PC-9 (cell line): Measurements from ENCODE around the gene TSHZ2. TPM values are rescaled to one million over a fixed set of nuclear protein-coding genes. Genes with fewer than 3 reads are reported as not detected.

ENCODE experiments used
- BruUV-seq: library from RNA; stranded (reverse); fragments of 400-500 nt; replicated peaks from 2 replicates; lab custom pipeline; 2021; lab: Mats Ljungman, UMichigan
- CTCF ChIA-PET: fragments of 300-600 bp; sonication (Branson Sonifier 250); formaldehyde crosslinking; loops from one replicate; lab custom pipeline; 2022; ENCODE audit warnings: antibody characterized with exemption; lab: Charles Lee
- POLR2A ChIA-PET: fragments of 300-600 bp; sonication (Branson Sonifier 250); formaldehyde crosslinking; loops from one replicate; lab custom pipeline; 2022; ENCODE audit warnings: antibody characterized with exemption; ENCODE audit not compliant: unreplicated experiment; lab: Charles Lee
- DNase-seq, 2 experiments: peaks; one replicate each; pipeline versions ENCODE4 v3.0.0 to v3.0.0-alpha.2; 2015 to 2022; ENCODE audit warnings: mixed read lengths in 1 of 2
- H2AFZ ChIP-seq: fragments of 200-600 bp; sonication (generic); 2 replicates; pipeline ENCODE4 v1.8.1; 2017; ENCODE audit warnings: antibody characterized with exemption
- H3F3A ChIP-seq: fragments of 200-600 bp; sonication (generic); 2 replicates; pipeline ENCODE4 v1.8.1; 2017; ENCODE audit warnings: antibody characterized with exemption, mild to moderate bottlenecking, low read depth; ENCODE audit not compliant: insufficient read depth
- H3K27ac ChIP-seq: fragments of 200-600 bp; sonication (generic); 2 replicates; pipeline ENCODE4 v1.6.1; 2016; ENCODE audit warnings: mixed run types
- H3K27me3 ChIP-seq: fragments of 200-600 bp; sonication (generic); 2 replicates; pipeline ENCODE4 v1.6.1; 2016; ENCODE audit warnings: low read depth, mixed run types; ENCODE audit not compliant: insufficient read depth
- H3K36me3 ChIP-seq: fragments of 200-600 bp; sonication (generic); 2 replicates; pipeline ENCODE4 v1.6.1; 2016; ENCODE audit warnings: low read depth, mixed run types
- H3K4me1 ChIP-seq: fragments of 200-600 bp; sonication (generic); replicated peaks from 2 replicates; pipeline ENCODE4 v1.6.1; 2016; ENCODE audit warnings: mixed run types; ENCODE audit not compliant: insufficient read depth
- H3K4me2 ChIP-seq: fragments of 200-600 bp; sonication (generic); 2 replicates; pipeline ENCODE4 v1.6.1; 2017; ENCODE audit warnings: mixed run types
- H3K4me3 ChIP-seq: fragments of 200-600 bp; sonication (generic); 2 replicates; pipeline ENCODE4 v1.6.1; 2016; ENCODE audit warnings: mixed run types
- H3K79me2 ChIP-seq: fragments of 200-600 bp; sonication (generic); 2 replicates; pipeline ENCODE4 v1.6.1; 2017; ENCODE audit warnings: low read depth, mixed run types
- H3K9me2 ChIP-seq: fragments of 200-600 bp; sonication (generic); 2 replicates; pipeline ENCODE4 v1.8.1; 2017; ENCODE audit warnings: mild to moderate bottlenecking; ENCODE audit not compliant: insufficient read depth
- H3K9me3 ChIP-seq: fragments of 200-600 bp; sonication (generic); 2 replicates; pipeline ENCODE4 v1.8.1; 2016; ENCODE audit warnings: low read depth; ENCODE audit not compliant: insufficient read depth
- H4K20me1 ChIP-seq: fragments of 200-600 bp; sonication (generic); 2 replicates; pipeline ENCODE4 v1.8.1; 2017; ENCODE audit not compliant: insufficient read depth
- EZH2 ChIP-seq: fragments of 200-600 bp; sonication (generic); IDR thresholded peaks from 2 replicates; pipeline ENCODE4 v1.8.0; 2017; ENCODE audit warnings: antibody characterized with exemption, low read depth
- intact Hi-C: fragments of 100-400 bp; cut with micrococcal nuclease; formaldehyde crosslinking; loops from one replicate; pipeline ENCODE4 v1.10.0; 2022; ENCODE audit not compliant: unreplicated experiment
- total RNA-seq: library from RNA; stranded (reverse); gene quantifications from 2 replicates; pipeline ENCODE4 v1.2.3, GENCODE V29; 2021
- TF ChIP-seq, protein P1 (sequence below): fragments of 200-600 bp; sonication (generic); conservative IDR thresholded peaks from 2 replicates; pipeline ENCODE4 v1.6.1; 2017; ENCODE audit warnings: mixed run types, antibody characterized with exemption, mild to moderate bottlenecking, moderate library complexity

The TSHZ2 gene
- total RNA-seq, 1 experiment from 2014 or later = not detected

DNA sequence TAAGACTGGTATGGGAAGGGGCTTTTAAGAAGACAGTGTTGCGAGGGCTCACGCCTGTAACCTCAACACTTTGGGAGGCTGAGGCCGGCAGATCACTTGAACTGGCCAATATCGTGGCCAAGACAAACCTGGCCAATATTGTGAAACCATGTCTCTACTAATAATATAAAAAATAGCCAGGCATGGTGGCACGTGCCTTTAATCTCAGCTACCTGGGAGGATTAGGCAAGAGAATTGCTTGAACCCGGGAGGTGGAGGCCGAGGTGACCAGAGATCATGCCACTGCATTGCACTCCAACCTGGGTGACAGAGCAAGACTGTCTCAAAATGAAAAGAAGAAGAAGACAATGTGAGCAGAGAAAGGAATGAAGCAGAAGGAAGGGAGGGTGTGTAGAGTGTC is 242.2 kb downstream of the TSHZ2 start:
- TF ChIP-seq, protein P1, sequence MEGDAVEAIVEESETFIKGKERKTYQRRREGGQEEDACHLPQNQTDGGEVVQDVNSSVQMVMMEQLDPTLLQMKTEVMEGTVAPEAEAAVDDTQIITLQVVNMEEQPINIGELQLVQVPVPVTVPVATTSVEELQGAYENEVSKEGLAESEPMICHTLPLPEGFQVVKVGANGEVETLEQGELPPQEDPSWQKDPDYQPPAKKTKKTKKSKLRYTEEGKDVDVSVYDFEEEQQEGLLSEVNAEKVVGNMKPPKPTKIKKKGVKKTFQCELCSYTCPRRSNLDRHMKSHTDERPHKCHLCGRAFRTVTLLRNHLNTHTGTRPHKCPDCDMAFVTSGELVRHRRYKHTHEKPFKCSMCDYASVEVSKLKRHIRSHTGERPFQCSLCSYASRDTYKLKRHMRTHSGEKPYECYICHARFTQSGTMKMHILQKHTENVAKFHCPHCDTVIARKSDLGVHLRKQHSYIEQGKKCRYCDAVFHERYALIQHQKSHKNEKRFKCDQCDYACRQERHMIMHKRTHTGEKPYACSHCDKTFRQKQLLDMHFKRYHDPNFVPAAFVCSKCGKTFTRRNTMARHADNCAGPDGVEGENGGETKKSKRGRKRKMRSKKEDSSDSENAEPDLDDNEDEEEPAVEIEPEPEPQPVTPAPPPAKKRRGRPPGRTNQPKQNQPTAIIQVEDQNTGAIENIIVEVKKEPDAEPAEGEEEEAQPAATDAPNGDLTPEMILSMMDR = no peak
- TF ChIP-seq EZH2 = no peak
- H4K20me1 ChIP-seq = no peaks in the 10 kb centered on the region
- no peak overlapping the region for H3K27ac ChIP-seq
- no peak overlapping the region for H3K4me2 ChIP-seq
- CTCF ChIA-PET = no interaction called here
- POLR2A ChIA-PET = no interaction called here
- no peaks in the 10 kb centered on the region for H3K4me1 ChIP-seq
- intact Hi-C loops = no loop called here
- no peaks in the 10 kb centered on the region for H3K36me3 ChIP-seq
- no peaks in the 10 kb centered on the region for H3F3A ChIP-seq
- H3K27me3 ChIP-seq = peaks cover 81% of the 10 kb centered on the region
- BruUV-seq = no TSS peak
- H3K9me2 ChIP-seq = no peaks in the 10 kb centered on the region
- no peaks in the 10 kb centered on the region for H3K9me3 ChIP-seq
- H2AFZ ChIP-seq = no peak overlapping the region
- no peaks in the 10 kb centered on the region for H3K79me2 ChIP-seq
- H3K4me3 ChIP-seq = no peak overlapping the region
- DNase-seq = no peak

DNA sequence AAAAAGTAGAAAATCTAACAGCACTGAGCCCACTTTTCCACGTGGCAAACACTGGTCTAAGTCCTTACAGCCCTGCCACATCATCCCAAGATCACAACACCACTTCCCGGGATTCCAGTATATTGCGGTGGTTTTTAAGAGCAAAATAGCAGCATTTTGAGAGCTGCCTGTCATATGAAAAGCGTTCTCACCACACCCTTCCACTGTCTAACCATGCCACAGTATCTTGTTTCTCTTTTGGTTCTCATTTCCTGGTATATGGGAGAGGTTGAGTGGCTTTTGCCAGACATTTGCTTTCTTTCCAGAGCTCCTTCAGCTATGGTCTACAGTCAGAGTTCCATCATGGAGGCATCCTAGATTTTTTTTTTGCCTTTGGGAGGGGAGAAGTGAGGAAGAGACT is 243.0 kb downstream of the TSHZ2 start:
- H3K4me1 ChIP-seq = no peaks in the 10 kb centered on the region
- intact Hi-C loops = loop anchor here (5.0 kb wide), 1 partner anchor 1088 kb away; no protein-coding TSS in a partner anchor
- DNase-seq = no peak

DNA sequence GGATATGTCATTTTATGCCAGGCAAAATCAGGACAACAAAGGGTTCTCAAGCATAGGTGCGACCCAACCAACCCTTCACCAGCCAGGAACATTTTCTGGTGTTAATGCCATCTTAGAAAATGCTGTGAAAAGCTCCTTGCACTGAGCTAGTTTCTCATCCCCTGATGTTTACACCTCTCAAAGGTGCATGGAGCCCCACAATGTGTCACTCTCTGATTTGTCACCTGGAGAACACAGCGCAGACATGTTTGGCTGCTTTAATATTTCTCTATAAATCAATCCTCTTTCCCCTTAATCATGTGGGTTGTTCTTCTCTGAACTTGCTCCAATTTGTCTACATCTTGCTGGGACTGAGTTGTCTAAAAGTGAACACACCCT is 244.3 kb downstream of the TSHZ2 start:
- H3K4me1 ChIP-seq = no peaks in the 10 kb centered on the region
- H2AFZ ChIP-seq = no peak overlapping the region
- intact Hi-C loops = loop anchor here (5.0 kb wide), 1 partner anchor 1089 kb away; no protein-coding TSS in a partner anchor
- H3K9me3 ChIP-seq = no peaks in the 10 kb centered on the region
- ChIA-PET CTCF (no interaction called here), POLR2A (no interaction called here)
- TF ChIP-seq, protein P1 = no peak
- no peak for TF ChIP-seq EZH2
- DNase-seq = no peak
- no peaks in the 10 kb centered on the region for H3K9me2 ChIP-seq
- no peaks in the 10 kb centered on the region for H4K20me1 ChIP-seq
- no peak overlapping the region for H3K4me2 ChIP-seq
- no peaks in the 10 kb centered on the region for H3K79me2 ChIP-seq
- H3K27me3 ChIP-seq = peaks cover 65% of the 10 kb centered on the region
- H3K4me3 ChIP-seq = no peak overlapping the region
- no TSS peak for BruUV-seq
- H3F3A ChIP-seq = no peaks in the 10 kb centered on the region
- no peak overlapping the region for H3K27ac ChIP-seq
- no peaks in the 10 kb centered on the region for H3K36me3 ChIP-seq

More for the DNA sequence above, 243.0 kb downstream of the TSHZ2 start:
- POLR2A ChIA-PET = no interaction called here
- CTCF ChIA-PET = no interaction called here
- Histone ChIP-seq H3K9me3 (no peaks in the 10 kb centered on the region), H3F3A (no peaks in the 10 kb centered on the region), H3K79me2 (no peaks in the 10 kb centered on the region), H3K36me3 (no peaks in the 10 kb centered on the region), H2AFZ (no peak overlapping the region), H3K4me3 (no peak overlapping the region), H3K27me3 (peaks cover 73% of the 10 kb centered on the region), H3K9me2 (no peaks in the 10 kb centered on the region), H3K27ac (no peak overlapping the region), H3K4me2 (no peak overlapping the region), H4K20me1 (no peaks in the 10 kb centered on the region)
- no TSS peak for BruUV-seq
- TF ChIP-seq, protein P1 = no peak
- TF ChIP-seq EZH2 = no peak
